ENCODE measurements around the gene FBXO4. TPM values are rescaled to one million over a fixed set of nuclear protein-coding genes. Genes with fewer than 3 reads are reported as not detected.
"Not testable (repeated sequence)": the region's sequence is repeated elsewhere in the genome, so short reads cannot be mapped to it uniquely, and the experiment has no call there.

The FBXO4 gene
- total RNA-seq, 1 donor from 2014 or later: 10.4 TPM

DNA sequence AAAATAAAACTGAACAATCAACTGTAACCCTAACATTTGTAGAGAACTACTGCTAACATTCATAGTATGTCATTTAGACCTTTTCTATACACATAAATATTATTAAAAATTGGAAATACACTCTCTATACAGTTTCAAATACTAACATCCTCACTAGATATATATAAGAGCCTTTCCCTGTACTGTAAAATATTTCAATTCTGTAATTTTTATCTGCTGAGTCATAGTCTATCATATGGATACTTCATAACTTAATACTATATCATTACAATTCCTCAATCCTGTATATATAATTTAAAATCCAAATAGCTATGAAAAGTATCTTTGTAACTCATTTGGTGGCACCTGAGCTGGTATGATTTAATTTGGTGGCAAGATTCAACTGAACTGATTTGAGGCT is 55.8 kb downstream of the FBXO4 start:
- DNase-seq (ENCODE audit: low read depth, low spot score): no peak

DNA sequence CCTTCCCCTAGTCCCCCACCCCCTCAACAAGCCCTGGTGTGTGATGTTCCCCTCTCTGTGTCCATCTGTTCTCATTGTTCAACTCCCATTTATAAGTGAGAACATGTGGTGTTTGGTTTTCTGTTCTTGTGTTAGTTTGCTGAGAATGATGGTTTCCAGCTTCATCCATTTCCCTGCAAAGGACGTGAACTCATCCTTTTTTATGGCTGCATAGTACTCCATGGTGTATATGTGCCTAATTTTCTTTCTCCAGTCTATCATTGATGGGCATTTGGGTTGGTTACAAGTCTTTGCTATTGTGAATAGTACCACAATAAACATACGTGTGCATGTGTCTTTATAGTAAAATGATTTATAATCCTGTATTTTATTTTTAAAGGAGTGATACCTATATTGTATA is 57.8 kb downstream of the FBXO4 start:
- DNase-seq (ENCODE audit: low read depth, low spot score): not testable (repeated sequence)

DNA sequence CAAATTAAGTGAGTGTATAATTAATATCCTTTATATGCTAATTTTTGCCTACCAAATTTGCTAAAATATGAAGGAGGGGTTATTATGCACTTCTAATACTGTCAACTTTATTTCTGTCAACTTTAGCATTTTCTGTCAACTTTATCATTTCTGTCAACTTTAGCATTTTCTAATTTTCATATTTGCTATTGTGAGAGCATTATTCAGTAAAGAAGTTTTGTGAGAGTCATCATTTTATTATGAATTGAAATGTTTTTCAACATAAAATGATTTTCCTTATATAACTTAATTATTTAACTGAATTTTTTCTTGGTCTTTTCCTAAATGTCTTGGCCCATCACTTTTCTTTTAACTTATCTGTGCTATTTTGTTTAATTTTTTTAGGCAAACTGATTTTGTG is 58.2 kb downstream of the FBXO4 start:
- no peak for DNase-seq (ENCODE audit: low read depth, low spot score)

GRCh38 chr5:41985945-41986695 is 61.0 kb downstream of the FBXO4 start:
- DNase-seq (ENCODE audit: low read depth, low spot score): no peak

Other genes with a start within 250 kb of the FBXO4 start
- 41.8 and 43.9 TPM in 2 replicates for gene OXCT1, start 54.9 kb upstream of the FBXO4 start, total RNA-seq
- gene RIMOC1, start 20.9 kb upstream of the FBXO4 start, total RNA-seq: 8.9 and 14.2 TPM in 2 replicates